A549 (cell line): ENCODE data around the gene HERC2. TPM values are rescaled to one million over a fixed set of nuclear protein-coding genes. Genes with fewer than 3 reads are reported as not detected.

Experiments
- ATAC-seq, 2 experiments: fragments of 200-7000 bp in 1 of 2; fragments of >200 bp in 1 of 2; cut with Nextera tagmentation in 1 of 2; cut with Tn5 transposase in 1 of 2; 3 replicates each; pipeline versions ENCODE4 v1.8.0 to v1.9.1; 2018 to 2020; ENCODE audit warnings: mild to moderate bottlenecking in 1 of 2, moderate library complexity in 1 of 2
- CTCF ChIA-PET: fragments of 300-600 bp; sonication (Branson Sonifier 250); formaldehyde crosslinking; extraction: SDS; loops from one replicate; lab custom pipeline; 2021; ENCODE audit warnings: antibody characterized with exemption, inconsistent platforms; lab: Yijun Ruan, JAX
- POLR2A ChIA-PET: fragments of 350-600 bp; formaldehyde crosslinking; extraction: SDS; loops from one replicate; lab custom pipeline; 2021; ENCODE audit warnings: antibody characterized with exemption, inconsistent platforms; lab: Yijun Ruan, JAX
- DNase-seq, 2 experiments: peaks; one replicate each; pipeline versions ENCODE4 v3.0.0 to v3.0.0-alpha.2; 2011 to 2016; ENCODE audit warnings: low read depth in 1 of 2, low spot score in 1 of 2
- FAIRE-seq: peaks from 2 replicates; lab custom pipeline; 2011; peaks lifted over from hg19 to GRCh38; lab: Jason Lieb, UNC
- H3K27ac ChIP-seq, 2 experiments: fragments of >200 bp; sonication (Bioruptor Twin); formaldehyde crosslinking; 3 replicates each; pipeline ENCODE4 v1.5.1; 2016 to 2017
- H3K4me1 ChIP-seq: fragments of >200 bp; sonication (Bioruptor Twin); formaldehyde crosslinking; 3 replicates; pipeline ENCODE4 v1.6.1; 2016
- H3K4me2 ChIP-seq: fragments of >200 bp; sonication (Bioruptor Twin); formaldehyde crosslinking; 3 replicates; pipeline ENCODE4 v1.6.1; 2016
- H3K4me3 ChIP-seq: fragments of >200 bp; sonication (Bioruptor Twin); formaldehyde crosslinking; 3 replicates; pipeline ENCODE4 v1.5.1; 2016
- H3K9me3 ChIP-seq: fragments of >200 bp; sonication (Bioruptor Twin); formaldehyde crosslinking; 3 replicates; pipeline ENCODE4 v1.6.1; 2016
- BCL3 ChIP-seq: fragments of >200 bp; sonication (Bioruptor Twin); formaldehyde crosslinking; IDR thresholded peaks from 3 replicates; pipeline ENCODE4 v1.6.1; 2016
- CBX2 ChIP-seq: fragments of 200-600 bp; sonication (generic); IDR thresholded peaks from 2 replicates; pipeline ENCODE4 v1.6.1; 2016; ENCODE audit warnings: low read depth, mild to moderate bottlenecking, borderline replicate concordance
- CEBPB ChIP-seq, 2 experiments: fragments of >200 bp in 1 of 2; sonication (Bioruptor Twin) in 1 of 2; formaldehyde crosslinking in 1 of 2; IDR thresholded peaks; 2 replicates each; pipeline ENCODE4 v1.6.1; 2012 to 2016
- CHD2 ChIP-seq: fragments of 150-350 bp; IDR thresholded peaks from 2 replicates; pipeline ENCODE4 v1.6.1; 2014; ENCODE audit warnings: low read length; ENCODE audit not compliant: partially characterized antibody
- CTCF ChIP-seq: fragments of >200 bp; sonication (Bioruptor Twin); formaldehyde crosslinking; IDR thresholded peaks from 3 replicates; pipeline ENCODE4 v1.5.1; 2016
- EHF ChIP-seq: fragments of 250-450 bp; sonication (Bioruptor Pico); IDR thresholded peaks from 2 replicates; pipeline ENCODE4 v1.5.0; 2020; ENCODE audit warnings: mild to moderate bottlenecking
- EHMT2 ChIP-seq: fragments of 200-600 bp; sonication (generic); IDR thresholded peaks from 2 replicates; pipeline ENCODE4 v1.6.1; 2016; ENCODE audit warnings: antibody characterized with exemption, low read depth, mild to moderate bottlenecking, moderate library complexity
- FOSL2 ChIP-seq, 2 experiments: fragments of 450-650 bp in 1 of 2; fragments of >200 bp in 1 of 2; sonication (Bioruptor Twin) in 1 of 2; formaldehyde crosslinking; IDR thresholded peaks; 2 replicates each; pipeline versions ENCODE4 v1.5.0 to v1.6.1; 2016 to 2020; ENCODE audit warnings: mild to moderate bottlenecking in 1 of 2, moderate library complexity in 1 of 2
- HMGXB4 ChIP-seq: fragments of 250-450 bp; sonication (Bioruptor Pico); IDR thresholded peaks from 2 replicates; pipeline ENCODE4 v1.5.0; 2021; ENCODE audit warnings: mild to moderate bottlenecking, moderate library complexity, borderline replicate concordance
- HOXA7 ChIP-seq: fragments of 250-450 bp; sonication (Bioruptor Pico); IDR thresholded peaks from 2 replicates; pipeline ENCODE4 v1.5.0; 2020; ENCODE audit warnings: mild to moderate bottlenecking, moderate library complexity
- JUNB ChIP-seq: fragments of >200 bp; sonication (Bioruptor Twin); formaldehyde crosslinking; IDR thresholded peaks from 2 replicates; pipeline ENCODE4 v1.6.1; 2016
- MAFK ChIP-seq: fragments of 450-650 bp; IDR thresholded peaks from 2 replicates; pipeline ENCODE4 v1.6.1; 2014; ENCODE audit not compliant: partially characterized antibody
- MAX ChIP-seq: IDR thresholded peaks from 2 replicates; pipeline ENCODE4 v1.6.1; 2012
- MAZ ChIP-seq: fragments of 150-350 bp; IDR thresholded peaks from 2 replicates; pipeline ENCODE4 v1.6.1; 2014; ENCODE audit warnings: antibody characterized with exemption, low read depth, low read length, borderline replicate concordance
- PHF8 ChIP-seq: fragments of 200-600 bp; sonication (generic); IDR thresholded peaks from 2 replicates; pipeline ENCODE4 v1.6.1; 2016; ENCODE audit warnings: low read depth, mild to moderate bottlenecking, antibody characterized with exemption, moderate library complexity, borderline replicate concordance
- RAD21 ChIP-seq, 2 experiments: fragments of >200 bp in 1 of 2; sonication (Bioruptor Twin) in 1 of 2; formaldehyde crosslinking in 1 of 2; IDR thresholded peaks in 1 of 2; conservative IDR thresholded peaks in 1 of 2; 2 replicates in 1 of 2; 3 replicates in 1 of 2; pipeline ENCODE4 v1.6.1; 2012 to 2018; ENCODE audit warnings: inconsistent platforms in 1 of 2
- RCOR1 ChIP-seq: fragments of 150-350 bp; IDR thresholded peaks from 2 replicates; pipeline ENCODE4 v1.6.1; 2014; ENCODE audit warnings: antibody characterized with exemption, low read length, low read depth
- RNF2 ChIP-seq: fragments of 200-600 bp; sonication (generic); IDR thresholded peaks from 2 replicates; pipeline ENCODE4 v1.6.1; 2016; ENCODE audit warnings: low read depth, mild to moderate bottlenecking, antibody characterized with exemption, moderate library complexity, borderline replicate concordance
- TFCP2L1 ChIP-seq: fragments of 250-450 bp; sonication (Bioruptor Pico); IDR thresholded peaks from 2 replicates; pipeline ENCODE4 v1.5.0; 2021; ENCODE audit warnings: mild to moderate bottlenecking
- USF2 ChIP-seq: fragments of 450-650 bp; IDR thresholded peaks from 2 replicates; pipeline ENCODE4 v1.6.1; 2014; ENCODE audit warnings: antibody characterized with exemption
- WGBS: methylation state at CpG from one replicate; pipeline ENCODE4 v1.1.6; 2017; ENCODE audit errors: missing lambda C conversion rate; 5-methylcytosine and 5-hydroxymethylcytosine counted together
- polyA plus RNA-seq, 4 experiments: library from polyadenylated mRNA; depleted of rRNA in 3 of 4; stranded (reverse); fragments of >200 nt; fragmentation: RNase III in 1 of 4; extraction: RNeasy Plus Mini Kit Qiagen cat#74134 plus additional on column Dnase treatment in 1 of 4; gene quantifications; 2 replicates in 3 of 4; 3 replicates in 1 of 4; pipeline ENCODE4 v1.2.3, GENCODE V29; 2011 to 2017

HERC2 gene
- polyA plus RNA-seq, 2 of the 4 experiments (the other 2 are of a cell fraction), result 31.4 to 32.8 TPM

- TF ChIP-seq EHMT2, result no peak
- TF ChIP-seq BCL3, result no peak
- no peaks in the 10 kb centered on the region for H3K4me1 ChIP-seq
- CTCF ChIA-PET, result interaction anchor here (0.7 to 1.1 kb wide), 3 partner anchors 31 to 97 kb away, joined by 4 to 5 read pairs (median 4); no protein-coding TSS in a partner anchor
- no peak for ATAC-seq
- no peak overlapping the region for H3K27ac ChIP-seq
- POLR2A ChIA-PET, result no interaction called here
- no peak for FAIRE-seq
- 88% methylated on average over 4 of the region's 4 CpGs for WGBS
- no peaks in the 10 kb centered on the region for H3K9me3 ChIP-seq
- DNase-seq, result no peak
- no peak overlapping the region for H3K4me3 ChIP-seq
- no peak overlapping the region for H3K4me2 ChIP-seq
Measured at GRCh38 chr15:28179270-28179669, 142.7 kb downstream of the HERC2 start.

- ATAC-seq, result no peak
- CTCF ChIA-PET, result interaction anchor here (1.1 kb wide), 1 partner anchor 31 kb away, joined by 5 read pairs; no protein-coding TSS in a partner anchor
- no peak for FAIRE-seq
- no peak overlapping the region for H3K4me2 ChIP-seq
- H3K4me1 ChIP-seq, result no peaks in the 10 kb centered on the region
- TF ChIP-seq MAZ (no peak), MAX (no peak), FOSL2 (IDR thresholded peaks at IDR 0.05) (no peak), FOSL2 (CRISPR knock-in tag; IDR thresholded peaks at IDR 0.05) (no peak), RCOR1 (no peak), HOXA7 (no peak), TFCP2L1 (CRISPR knock-in tag) (no peak), RNF2 (no peak), RAD21 (conservative IDR thresholded peaks at IDR 0.05 in 1 of 2, IDR thresholded peaks at IDR 0.05 in 1 of 2) (no peak), CBX2 (no peak), CHD2 (no peak), CTCF (no peak), JUNB (no peak), EHF (CRISPR knock-in tag) (no peak), HMGXB4 (CRISPR knock-in tag) (no peak), USF2 (no peak), PHF8 (no peak), CEBPB (IDR thresholded peaks at IDR 0.05) (no peak), MAFK (no peak)
- H3K27ac ChIP-seq, result no peak overlapping the region
- no peaks in the 10 kb centered on the region for H3K9me3 ChIP-seq
- no peak overlapping the region for H3K4me3 ChIP-seq
- DNase-seq, result no peak
- POLR2A ChIA-PET, result no interaction called here
- 94% methylated on average over 10 of the region's 10 CpGs for WGBS
Measured at GRCh38 chr15:28178727-28179126, 143.3 kb downstream of the HERC2 start.
